ENCODE results near the gene SV2C.

SV2C gene

GRCh38 chr5:76165711-76166374, 82.7 kb downstream of the SV2C start:
- no peak for DNase-seq (ENCODE audit: low read depth)

- no peak for DNase-seq (ENCODE audit: low read depth)
Observed at GRCh38 chr5:76166886-76167576, 83.8 kb downstream of the SV2C start.

GRCh38 chr5:76169146-76169905, 86.1 kb downstream of the SV2C start:
- no peak for DNase-seq (ENCODE audit: low read depth)

GRCh38 chr5:76174101-76174500, 90.9 kb downstream of the SV2C start:
- DNase-seq (ENCODE audit: low read depth) = no peak

GRCh38 chr5:76175051-76175666, 92.0 kb downstream of the SV2C start:
- DNase-seq (ENCODE audit: low read depth) = no peak

GRCh38 chr5:76175821-76176403, 92.7 kb downstream of the SV2C start:
- DNase-seq (ENCODE audit: low read depth) = no peak

- no peak for DNase-seq (ENCODE audit: low read depth)
Observed at GRCh38 chr5:76177978-76178377, 94.8 kb downstream of the SV2C start.

- no peak for DNase-seq (ENCODE audit: low read depth)
Observed at GRCh38 chr5:76178913-76179312, 95.7 kb downstream of the SV2C start.

- no peak for DNase-seq (ENCODE audit: low read depth)
Observed at GRCh38 chr5:76180814-76181805, 97.9 kb downstream of the SV2C start.

- DNase-seq (ENCODE audit: low read depth) = no peak
Observed at GRCh38 chr5:76187386-76187785, 104.2 kb downstream of the SV2C start.

GRCh38 chr5:76190356-76190755, 107.2 kb downstream of the SV2C start:
- no peak for DNase-seq (ENCODE audit: low read depth)

GRCh38 chr5:76192837-76193236, 109.7 kb downstream of the SV2C start:
- no peak for DNase-seq (ENCODE audit: low read depth)

- DNase-seq (ENCODE audit: low read depth) = no peak
Observed at GRCh38 chr5:76193635-76194034, 110.5 kb downstream of the SV2C start.

GRCh38 chr5:76194340-76194739, 111.2 kb downstream of the SV2C start:
- no peak for DNase-seq (ENCODE audit: low read depth)

GRCh38 chr5:76196457-76196856, 113.3 kb downstream of the SV2C start:
- no peak for DNase-seq (ENCODE audit: low read depth)

- no peak for DNase-seq (ENCODE audit: low read depth)
Observed at GRCh38 chr5:76196886-76197489, 113.8 kb downstream of the SV2C start.

- no peak for DNase-seq (ENCODE audit: low read depth)
Observed at GRCh38 chr5:76197726-76198125, 114.5 kb downstream of the SV2C start.

- no peak for DNase-seq (ENCODE audit: low read depth)
Observed at GRCh38 chr5:76199336-76200318, 116.4 kb downstream of the SV2C start.

GRCh38 chr5:76202182-76202581, 119.0 kb downstream of the SV2C start:
- no peak for DNase-seq (ENCODE audit: low read depth)

Data from stimulated activated CD8-positive, alpha-beta memory T cell treated with anti-CD3 and anti-CD28 coated beads, Interleukin-15, amount 100 ng/mL, for 24 hours (primary cell).